ENCODE data around the gene SOX12.

DNA sequence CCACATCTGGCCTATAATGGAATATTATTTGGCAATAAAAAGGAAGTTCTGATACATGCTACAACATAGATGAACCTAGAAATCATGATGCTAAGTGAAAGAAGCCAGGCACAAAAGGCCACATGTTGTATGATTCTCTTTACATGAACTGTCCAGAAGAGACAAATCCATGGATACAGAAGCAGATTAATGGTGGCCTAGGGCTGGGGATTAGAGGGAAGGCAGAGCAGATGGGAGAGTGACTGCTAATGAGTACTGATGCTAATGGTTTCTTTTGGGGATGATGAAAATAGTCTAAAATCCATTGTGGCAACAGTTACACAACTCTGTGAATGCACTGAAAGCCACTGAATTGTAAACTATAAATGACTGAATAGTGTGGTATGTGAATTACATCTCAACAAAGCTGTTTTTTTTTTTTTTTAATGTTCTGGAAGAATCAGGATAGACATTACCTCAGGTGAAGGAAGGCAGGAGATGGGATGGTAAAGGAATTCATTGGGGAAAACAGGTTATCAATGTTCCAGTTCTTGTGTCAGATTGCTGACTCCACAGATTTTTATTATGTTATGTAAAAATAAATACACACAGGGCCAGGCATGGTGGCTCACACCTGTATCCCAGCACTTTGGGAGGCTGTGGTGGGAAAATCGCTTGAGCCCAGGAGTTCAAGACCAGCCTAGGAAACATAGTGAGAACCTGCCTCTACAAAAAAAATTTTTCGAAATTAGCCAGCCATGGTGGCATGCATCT lies 8.9 kb upstream of the SOX12 start:
- TF ChIP-seq, protein P1, sequence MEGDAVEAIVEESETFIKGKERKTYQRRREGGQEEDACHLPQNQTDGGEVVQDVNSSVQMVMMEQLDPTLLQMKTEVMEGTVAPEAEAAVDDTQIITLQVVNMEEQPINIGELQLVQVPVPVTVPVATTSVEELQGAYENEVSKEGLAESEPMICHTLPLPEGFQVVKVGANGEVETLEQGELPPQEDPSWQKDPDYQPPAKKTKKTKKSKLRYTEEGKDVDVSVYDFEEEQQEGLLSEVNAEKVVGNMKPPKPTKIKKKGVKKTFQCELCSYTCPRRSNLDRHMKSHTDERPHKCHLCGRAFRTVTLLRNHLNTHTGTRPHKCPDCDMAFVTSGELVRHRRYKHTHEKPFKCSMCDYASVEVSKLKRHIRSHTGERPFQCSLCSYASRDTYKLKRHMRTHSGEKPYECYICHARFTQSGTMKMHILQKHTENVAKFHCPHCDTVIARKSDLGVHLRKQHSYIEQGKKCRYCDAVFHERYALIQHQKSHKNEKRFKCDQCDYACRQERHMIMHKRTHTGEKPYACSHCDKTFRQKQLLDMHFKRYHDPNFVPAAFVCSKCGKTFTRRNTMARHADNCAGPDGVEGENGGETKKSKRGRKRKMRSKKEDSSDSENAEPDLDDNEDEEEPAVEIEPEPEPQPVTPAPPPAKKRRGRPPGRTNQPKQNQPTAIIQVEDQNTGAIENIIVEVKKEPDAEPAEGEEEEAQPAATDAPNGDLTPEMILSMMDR (IDR thresholded peaks at IDR 0.05): no peak
- TF ChIP-seq POLR2A (IDR thresholded peaks at IDR 0.05): no peak

Measured in uterus (tissue), 2 donors.